Measurements from ENCODE around the gene TFAP2E.

TFAP2E gene

GRCh38 chr1:35557611-35558373 lies 15.3 kb upstream of the TFAP2E start, which contains the start of gene NCDN:
Gene NCDN, plus strand, starts transcription at chr1:35557799. Its CDS starts 392 bp downstream, at chr1:35558191.
- Histone ChIP-seq H3K36me3 (ENCODE audit: control insufficient read depth, insufficient read depth, low read length, severe bottlenecking) (peaks cover 16% of the 10 kb centered on the region), H3K9ac (ENCODE audit: low read length) (peak within 1 kb of the TSS; percentile 97), H3K4me1 (ENCODE audit: control insufficient read depth, insufficient read depth, low read length) (peaks cover 38% of the 10 kb centered on the region), H3K9me3 (ENCODE audit: control insufficient read depth, low read length) (no peaks in the 10 kb centered on the region), H3K27me3 (replicated peaks; ENCODE audit: control insufficient read depth, insufficient read depth, low read length) (no peaks in the 10 kb centered on the region), H3K4me3 (ENCODE audit: low read length) (peak within 1 kb of the TSS; percentile 96)
- DNase-seq (ENCODE audit: low read depth), result peak; percentile 99

DNA sequence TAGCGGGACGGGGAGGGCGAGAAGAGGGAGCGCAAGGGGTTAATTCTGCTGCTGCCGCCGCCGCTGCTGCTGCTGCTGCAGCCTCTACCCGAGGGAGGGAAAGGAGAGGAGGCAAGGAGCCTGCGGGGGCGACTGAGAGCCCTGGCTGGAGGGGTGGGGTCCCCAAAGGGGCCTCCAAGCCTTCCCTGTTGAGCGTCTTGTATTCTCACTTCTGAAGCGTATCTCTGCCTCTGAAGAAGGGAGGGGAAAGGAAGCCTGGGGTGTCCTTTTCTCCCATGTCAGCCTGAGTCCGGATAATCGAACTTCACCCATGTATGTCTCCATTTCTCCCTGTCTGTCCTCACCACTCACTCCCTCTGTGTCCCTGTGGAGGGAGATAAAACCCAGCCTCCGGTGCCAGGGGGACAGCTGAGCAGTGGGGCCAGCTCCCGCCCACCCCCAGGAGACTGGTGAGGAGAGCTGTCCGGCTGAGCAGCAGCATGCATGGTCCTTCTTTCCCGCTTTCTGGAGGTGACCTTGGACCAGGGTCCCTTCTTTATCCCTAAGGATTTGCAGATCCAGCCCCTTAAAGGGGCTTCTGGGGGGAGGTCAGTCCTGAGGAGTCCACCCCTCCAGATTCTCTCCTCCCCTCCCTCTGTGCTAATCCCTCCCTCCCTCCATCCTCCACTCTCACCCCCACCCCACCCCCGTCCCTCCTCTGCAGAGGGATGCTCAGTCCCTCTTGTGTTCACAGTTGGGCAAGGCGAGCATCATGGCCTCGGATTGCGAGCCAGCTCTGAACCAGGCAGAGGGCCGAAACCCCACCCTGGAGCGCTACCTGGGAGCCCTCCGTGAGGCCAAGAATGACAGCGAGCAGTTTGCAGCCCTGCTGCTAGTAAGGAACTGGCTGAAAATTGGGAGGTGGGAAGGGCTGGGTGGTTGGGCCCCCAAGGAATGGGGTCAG lies 14.5 kb upstream of the TFAP2E start:
- Histone ChIP-seq H3K36me3 (ENCODE audit: control insufficient read depth, insufficient read depth, low read length, severe bottlenecking) (peaks cover 23% of the 10 kb centered on the region), H3K27me3 (replicated peaks; ENCODE audit: control insufficient read depth, insufficient read depth, low read length) (no peaks in the 10 kb centered on the region), H3K4me1 (ENCODE audit: control insufficient read depth, insufficient read depth, low read length) (peaks cover 34% of the 10 kb centered on the region), H3K9me3 (ENCODE audit: control insufficient read depth, low read length) (no peaks in the 10 kb centered on the region), H3K4me3 (ENCODE audit: low read length) (peak overlapping the region; percentile 96), H3K9ac (ENCODE audit: low read length) (peak overlapping the region; percentile 97)
- DNase-seq (ENCODE audit: low read depth), result peak; percentile 59

DNA sequence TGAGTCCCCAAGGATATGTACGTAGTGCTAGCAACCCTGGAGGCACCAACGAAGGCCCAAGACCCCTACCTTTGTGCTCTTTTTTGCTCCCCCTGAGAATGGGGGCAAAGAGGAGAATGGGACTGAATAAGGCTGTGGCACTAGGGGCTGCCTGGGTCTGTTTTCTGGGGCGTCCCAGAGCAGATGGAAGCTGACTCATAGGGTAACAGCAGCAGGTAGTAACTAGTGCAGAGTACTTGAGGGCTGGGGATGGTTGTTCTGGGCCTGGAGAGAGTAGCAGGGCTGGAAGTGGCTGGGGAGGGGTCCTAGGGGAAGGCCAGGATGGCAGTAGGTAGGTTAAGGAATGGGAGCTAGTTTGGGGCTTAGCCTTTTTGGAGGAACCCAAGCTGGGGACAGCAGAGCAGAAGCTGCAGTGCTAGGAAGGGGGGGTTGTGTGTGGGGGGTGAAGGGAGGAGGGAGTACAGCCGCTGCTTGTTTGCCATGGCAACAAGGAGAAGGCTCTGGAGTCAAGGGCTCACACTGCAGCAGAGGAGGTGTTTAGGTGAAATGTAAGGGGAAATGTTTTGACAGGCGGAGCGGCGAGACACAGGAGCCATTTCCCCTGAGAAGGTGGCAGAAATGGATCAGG lies 13.7 kb upstream of the TFAP2E start:
- Histone ChIP-seq H3K27me3 (replicated peaks; ENCODE audit: control insufficient read depth, insufficient read depth, low read length) (no peaks in the 10 kb centered on the region), H3K9me3 (ENCODE audit: control insufficient read depth, low read length) (no peaks in the 10 kb centered on the region), H3K36me3 (ENCODE audit: control insufficient read depth, insufficient read depth, low read length, severe bottlenecking) (peaks cover 28% of the 10 kb centered on the region), H3K4me1 (ENCODE audit: control insufficient read depth, insufficient read depth, low read length) (peaks cover 26% of the 10 kb centered on the region), H3K9ac (ENCODE audit: low read length) (peak overlapping the region; percentile 23), H3K4me3 (ENCODE audit: low read length) (no peak overlapping the region)
- peak; percentile 17 for DNase-seq (ENCODE audit: low read depth)

- Histone ChIP-seq H3K4me1 (ENCODE audit: control insufficient read depth, insufficient read depth, low read length) (peaks cover 15% of the 10 kb centered on the region), H3K4me3 (ENCODE audit: low read length) (no peak overlapping the region), H3K9ac (ENCODE audit: low read length) (no peak overlapping the region), H3K9me3 (ENCODE audit: control insufficient read depth, low read length) (no peaks in the 10 kb centered on the region), H3K27me3 (replicated peaks; ENCODE audit: control insufficient read depth, insufficient read depth, low read length) (no peaks in the 10 kb centered on the region), H3K36me3 (ENCODE audit: control insufficient read depth, insufficient read depth, low read length, severe bottlenecking) (peaks cover 32% of the 10 kb centered on the region)
- DNase-seq (ENCODE audit: low read depth), result no peak
Observed at GRCh38 chr1:35560256-35561225, 12.6 kb upstream of the TFAP2E start.

GRCh38 chr1:35561297-35561971 lies 11.7 kb upstream of the TFAP2E start:
- H3K27me3 ChIP-seq (replicated peaks; ENCODE audit: control insufficient read depth, insufficient read depth, low read length), result no peaks in the 10 kb centered on the region
- no peak for DNase-seq (ENCODE audit: low read depth)
- H3K9ac ChIP-seq (ENCODE audit: low read length), result no peak overlapping the region
- H3K36me3 ChIP-seq (ENCODE audit: control insufficient read depth, insufficient read depth, low read length, severe bottlenecking), result peaks cover 32% of the 10 kb centered on the region
- H3K9me3 ChIP-seq (ENCODE audit: control insufficient read depth, low read length), result no peaks in the 10 kb centered on the region
- H3K4me3 ChIP-seq (ENCODE audit: low read length), result no peak overlapping the region
- H3K4me1 ChIP-seq (ENCODE audit: control insufficient read depth, insufficient read depth, low read length), result peaks cover 6% of the 10 kb centered on the region

DNA sequence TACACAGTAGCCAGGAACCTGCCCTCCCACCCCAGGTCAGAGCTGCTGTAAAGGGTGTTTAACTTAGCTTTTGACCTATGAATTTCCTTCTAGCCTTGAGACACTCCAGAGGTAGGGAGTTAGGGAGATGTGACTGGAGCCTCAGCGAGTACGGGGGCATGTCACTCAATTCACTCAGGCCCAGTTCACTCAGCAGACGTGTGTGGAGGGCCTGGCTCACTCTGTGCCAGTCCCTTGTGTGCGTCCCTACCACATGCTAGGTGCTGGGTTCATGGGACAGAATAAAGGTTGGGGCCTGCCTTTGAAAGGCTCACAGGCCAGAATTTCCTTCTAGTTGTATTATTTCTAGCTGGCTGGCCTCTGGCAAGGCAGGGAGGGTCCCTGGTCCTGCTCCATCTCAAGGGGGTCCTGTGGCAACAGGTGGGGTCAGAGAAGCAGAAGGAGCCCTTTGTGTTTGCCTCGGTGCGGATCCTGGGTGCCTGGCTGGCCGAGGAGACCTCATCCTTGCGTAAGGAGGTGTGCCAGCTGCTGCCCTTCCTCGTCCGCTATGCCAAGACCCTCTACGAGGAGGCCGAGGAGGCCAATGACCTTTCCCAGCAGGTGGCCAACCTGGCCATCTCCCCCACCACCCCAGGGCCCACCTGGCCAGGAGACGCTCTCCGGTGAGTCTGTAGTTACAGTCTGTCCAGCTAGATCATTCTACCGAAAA lies 11.0 kb upstream of the TFAP2E start:
- H3K36me3 ChIP-seq (ENCODE audit: control insufficient read depth, insufficient read depth, low read length, severe bottlenecking), result peaks cover 32% of the 10 kb centered on the region
- no peaks in the 10 kb centered on the region for H3K27me3 ChIP-seq (replicated peaks; ENCODE audit: control insufficient read depth, insufficient read depth, low read length)

GRCh38 chr1:35563166-35563565 lies 9.9 kb upstream of the TFAP2E start:
- Histone ChIP-seq H3K27me3 (replicated peaks; ENCODE audit: control insufficient read depth, insufficient read depth, low read length) (no peaks in the 10 kb centered on the region), H3K9ac (ENCODE audit: low read length) (no peak overlapping the region), H3K36me3 (ENCODE audit: control insufficient read depth, insufficient read depth, low read length, severe bottlenecking) (peaks cover 32% of the 10 kb centered on the region), H3K4me3 (ENCODE audit: low read length) (no peak overlapping the region), H3K4me1 (ENCODE audit: control insufficient read depth, insufficient read depth, low read length) (peaks cover 4% of the 10 kb centered on the region), H3K9me3 (ENCODE audit: control insufficient read depth, low read length) (no peaks in the 10 kb centered on the region)
- no peak for DNase-seq (ENCODE audit: low read depth)

More for the DNA sequence above, 11.0 kb upstream of the TFAP2E start:
- H3K9me3 ChIP-seq (ENCODE audit: control insufficient read depth, low read length), result no peaks in the 10 kb centered on the region
- no peak overlapping the region for H3K4me3 ChIP-seq (ENCODE audit: low read length)
- peaks cover 4% of the 10 kb centered on the region for H3K4me1 ChIP-seq (ENCODE audit: control insufficient read depth, insufficient read depth, low read length)
- no peak for DNase-seq (ENCODE audit: low read depth)
- no peak overlapping the region for H3K9ac ChIP-seq (ENCODE audit: low read length)

- Histone ChIP-seq H3K9ac (ENCODE audit: low read length) (no peak overlapping the region), H3K4me1 (ENCODE audit: control insufficient read depth, insufficient read depth, low read length) (no peaks in the 10 kb centered on the region), H3K36me3 (ENCODE audit: control insufficient read depth, insufficient read depth, low read length, severe bottlenecking) (peaks cover 32% of the 10 kb centered on the region), H3K9me3 (ENCODE audit: control insufficient read depth, low read length) (no peaks in the 10 kb centered on the region), H3K27me3 (replicated peaks; ENCODE audit: control insufficient read depth, insufficient read depth, low read length) (no peaks in the 10 kb centered on the region), H3K4me3 (ENCODE audit: low read length) (no peak overlapping the region)
- peak; percentile 90 for DNase-seq (ENCODE audit: low read depth)
Observed at GRCh38 chr1:35564037-35564883, 8.9 kb upstream of the TFAP2E start.

Data from adipocyte (in vitro differentiated cells).